ENCODE data around the gene GABRG3. TPM values are rescaled to one million over a fixed set of nuclear protein-coding genes. Genes with fewer than 3 reads are reported as not detected.
A peak's percentile ranks its signal among the peaks of the same experiment; 100 is the strongest.

The GABRG3 gene
- total RNA-seq (2014; rRNA removed; shearing (Covaris generic)) = not detected in 2 replicates

DNA sequence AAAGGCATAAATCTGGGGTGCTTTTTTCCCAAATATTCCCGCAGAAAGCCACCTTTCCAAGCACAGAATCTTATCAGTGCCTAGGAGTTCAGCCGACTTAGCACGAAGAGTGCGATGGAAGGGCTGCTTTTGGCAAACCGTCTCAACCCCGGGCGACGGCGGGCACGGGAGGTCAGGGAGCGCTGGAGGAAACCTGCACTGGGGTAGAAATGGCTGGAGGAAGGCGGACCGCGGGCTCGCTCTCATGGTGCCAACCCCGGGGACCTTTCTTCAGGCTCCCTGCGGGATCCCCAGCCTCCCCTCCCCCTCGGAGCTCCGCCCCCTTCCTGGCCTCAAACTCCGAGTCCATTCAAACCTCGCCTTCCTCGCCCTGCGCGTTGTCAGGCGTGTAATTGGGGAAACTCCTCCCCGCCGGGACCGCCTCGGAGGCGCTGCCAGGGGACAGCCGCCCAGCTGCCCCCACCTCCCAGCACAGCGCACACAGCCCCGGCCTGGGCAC, at the start of gene GABRG3:
GABRG3 (plus strand) TSS at position 470 of the 499 bp plus-strand sequence.
- peak; percentile 30 for DNase-seq (ENCODE audit: low read depth)

DNA sequence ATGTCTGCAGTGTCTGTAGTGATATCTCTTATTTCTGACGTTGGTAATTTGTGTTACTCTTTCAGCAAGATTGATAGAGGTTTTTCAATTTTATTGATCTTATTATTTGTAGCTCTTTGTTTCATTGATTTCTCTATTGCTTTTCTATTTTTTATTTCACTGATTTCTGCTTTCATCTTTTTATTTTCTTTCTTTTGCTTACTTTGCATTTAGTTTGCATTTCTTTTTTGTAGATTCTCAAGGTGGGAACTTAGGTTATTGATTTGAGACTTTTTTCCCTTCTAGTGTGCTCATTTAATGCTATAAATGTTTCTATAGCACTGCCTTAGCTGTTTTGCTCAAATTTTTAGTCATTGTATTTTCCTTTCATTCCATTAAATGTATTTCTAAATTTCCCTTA, 49.5 kb upstream of the GABRG3 start:
- no peak for DNase-seq (ENCODE audit: low read depth)

DNA sequence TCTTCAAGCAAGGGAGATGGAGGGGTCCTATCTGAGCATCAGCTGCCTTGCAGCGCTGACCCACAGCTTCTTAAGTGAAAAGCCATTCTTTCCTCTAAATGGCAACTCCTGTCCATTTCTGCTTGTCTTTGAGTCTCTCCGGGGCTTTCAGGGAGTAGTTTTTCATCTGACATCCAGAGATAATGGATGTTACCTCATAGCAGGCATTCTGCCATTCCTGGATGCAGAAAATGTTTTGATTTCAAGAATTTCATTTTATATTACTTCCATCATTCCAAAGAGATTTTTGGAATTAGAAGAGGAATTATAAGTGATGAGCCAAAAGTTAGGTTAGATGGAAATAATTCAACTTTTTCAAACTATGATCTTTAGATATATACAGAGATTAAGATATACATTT, 44.9 kb upstream of the GABRG3 start:
- no peak for DNase-seq (ENCODE audit: low read depth)

DNA sequence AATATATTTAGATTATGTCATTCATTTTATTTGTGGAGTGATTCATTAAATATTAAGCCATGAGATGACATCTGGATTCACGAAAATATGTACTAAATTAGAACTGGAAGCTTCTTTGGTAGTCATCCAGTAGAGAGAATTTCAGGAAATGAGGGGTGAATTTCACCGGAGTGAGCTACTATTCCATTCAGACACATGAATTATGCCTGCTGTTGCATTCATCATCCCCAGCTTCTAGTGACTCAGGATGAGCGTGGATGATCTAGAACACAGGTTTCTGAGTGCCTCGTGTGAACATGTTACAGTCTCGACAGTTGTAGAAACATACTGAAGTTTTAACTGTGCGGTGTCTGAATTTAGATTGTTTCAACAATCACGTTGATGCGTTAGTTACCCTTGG, 42.9 kb upstream of the GABRG3 start:
- DNase-seq (ENCODE audit: low read depth) = no peak

DNA sequence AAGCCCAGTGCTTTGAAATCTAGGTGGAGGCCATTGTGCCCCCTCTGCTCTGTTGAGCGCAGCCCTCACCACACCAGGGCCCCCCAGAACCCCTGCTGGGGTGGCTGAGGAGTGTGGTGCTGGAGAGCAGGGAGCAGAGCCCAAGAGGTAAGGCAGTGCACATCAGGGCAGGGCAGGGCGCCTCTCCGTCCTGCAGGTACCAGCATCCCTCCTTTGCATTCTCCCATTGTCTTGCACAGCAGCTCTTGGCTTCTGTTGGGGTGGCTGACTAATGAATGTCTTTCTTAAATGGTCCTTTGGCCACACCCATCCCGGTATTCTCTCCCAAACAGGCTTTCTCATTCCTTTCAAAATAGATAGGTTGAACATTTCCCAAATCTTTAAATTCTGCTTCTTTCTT, 41.4 kb upstream of the GABRG3 start:
- DNase-seq (ENCODE audit: low read depth) = no peak

DNA sequence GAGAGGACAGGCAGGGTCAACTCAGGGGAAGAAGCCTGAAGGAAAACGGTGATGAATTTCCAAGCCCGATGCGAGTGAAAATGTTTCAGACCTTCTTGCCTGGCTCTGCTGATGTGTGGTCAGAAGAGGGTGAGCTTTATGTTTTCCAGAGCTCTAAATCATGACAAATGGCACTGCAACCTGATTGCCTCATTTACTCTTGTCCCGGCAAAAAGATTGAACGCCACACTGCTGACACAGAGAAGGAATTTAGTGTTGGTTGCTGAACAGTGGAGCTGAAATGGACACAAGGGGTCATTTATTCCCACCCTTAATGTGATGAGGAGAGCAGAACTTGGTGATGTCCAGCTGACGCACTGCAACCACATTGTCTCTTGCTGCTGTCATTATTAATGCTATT, 36.1 kb upstream of the GABRG3 start:
- no peak for DNase-seq (ENCODE audit: low read depth)

DNA sequence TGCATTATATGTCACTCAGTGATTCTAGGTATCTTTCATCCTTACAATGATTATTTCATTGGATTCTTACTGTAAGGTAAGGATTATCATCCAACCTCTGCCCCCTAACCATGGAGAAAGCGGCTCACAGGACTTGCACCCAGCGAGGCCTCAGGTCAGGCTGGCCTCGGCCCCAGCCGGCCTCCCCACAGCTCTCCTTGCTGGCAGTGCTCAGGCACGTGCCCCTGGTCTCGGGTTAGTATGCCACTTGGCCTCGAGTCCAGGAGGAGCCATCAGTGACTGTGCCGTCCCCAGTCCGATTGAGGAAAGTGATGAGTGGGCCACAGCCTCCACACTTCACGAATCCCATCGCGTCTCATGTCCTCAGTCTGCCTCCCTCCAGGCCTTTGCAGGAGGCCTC, 35.7 kb upstream of the GABRG3 start:
- no peak for DNase-seq (ENCODE audit: low read depth)

DNA sequence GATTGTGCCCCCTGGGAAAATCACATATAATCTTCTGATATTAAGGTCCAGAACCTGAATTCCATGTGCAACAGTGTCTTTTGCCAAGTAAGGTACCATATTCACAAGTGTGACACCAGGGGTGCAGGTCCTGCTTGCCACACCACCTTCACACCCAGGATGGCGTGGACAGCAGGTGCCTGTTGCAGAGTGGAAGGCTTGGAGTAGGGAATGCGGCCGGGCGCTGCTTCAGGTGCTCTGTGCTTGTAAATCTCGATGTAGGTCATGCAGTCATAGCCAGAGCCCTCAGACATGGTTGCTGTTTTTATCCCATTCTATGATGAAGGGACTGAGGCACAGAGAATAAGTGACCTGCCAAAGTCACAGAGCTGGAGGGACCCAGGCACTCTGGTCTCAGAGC, 34.5 kb upstream of the GABRG3 start:
- DNase-seq (ENCODE audit: low read depth) = no peak

DNA sequence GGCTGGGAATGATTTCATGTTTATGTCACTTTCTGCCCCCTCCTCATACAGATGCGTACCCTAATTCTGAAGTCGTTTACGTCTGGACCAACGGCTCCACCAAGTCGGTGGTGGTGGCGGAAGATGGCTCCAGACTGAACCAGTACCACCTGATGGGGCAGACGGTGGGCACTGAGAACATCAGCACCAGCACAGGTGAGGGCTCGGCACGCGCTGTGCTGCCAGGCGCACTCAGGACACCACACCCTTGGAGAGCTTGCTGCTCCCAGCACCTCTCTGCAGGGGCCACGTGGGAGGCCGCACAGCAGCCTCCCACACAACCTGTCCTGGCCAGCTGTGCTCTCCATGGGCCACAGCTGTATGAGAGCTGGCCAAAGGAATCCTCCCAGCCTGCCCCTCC, 33.8 kb upstream of the GABRG3 start:
- no peak for DNase-seq (ENCODE audit: low read depth)

DNA sequence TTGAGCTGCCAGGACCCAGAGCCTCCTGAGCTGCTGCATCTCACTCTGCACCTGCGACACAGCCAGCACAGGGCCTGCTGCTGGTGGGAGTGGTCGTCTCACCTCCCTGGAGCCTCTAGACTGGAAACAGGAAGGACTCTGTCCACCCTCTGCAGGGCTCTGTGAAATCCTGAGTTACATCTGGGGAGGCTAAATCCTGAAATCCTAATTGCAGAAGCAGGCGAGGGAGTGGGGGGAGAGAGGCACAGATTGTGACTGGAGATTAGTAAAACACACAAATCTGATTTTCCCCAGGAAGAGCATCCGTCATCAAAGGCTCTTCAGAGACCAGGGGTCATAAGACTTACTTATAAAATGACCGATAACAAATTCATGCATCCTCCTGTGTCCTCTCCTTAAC, 31.6 kb upstream of the GABRG3 start:
- DNase-seq (ENCODE audit: low read depth) = no peak

DNA sequence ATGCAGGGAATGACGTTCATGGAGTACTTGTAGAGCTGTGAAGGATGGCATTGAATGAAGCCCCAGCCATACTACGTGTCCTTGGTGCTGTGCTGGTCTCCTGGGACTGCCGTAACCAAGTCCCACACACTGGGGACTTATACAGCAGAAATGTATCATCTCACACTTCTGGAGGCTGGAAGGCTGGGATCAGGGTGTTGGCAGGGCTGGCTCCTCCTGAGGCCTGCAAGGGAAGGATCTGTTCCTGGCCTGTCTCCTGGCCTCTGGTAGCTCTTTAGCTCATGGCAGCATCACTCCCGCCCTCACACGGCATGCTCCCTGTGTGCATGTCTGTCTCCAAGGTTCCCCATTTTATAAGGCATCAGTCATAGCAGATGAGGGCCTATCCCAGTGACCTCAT, 29.5 kb upstream of the GABRG3 start:
- DNase-seq (ENCODE audit: low read depth) = no peak

DNA sequence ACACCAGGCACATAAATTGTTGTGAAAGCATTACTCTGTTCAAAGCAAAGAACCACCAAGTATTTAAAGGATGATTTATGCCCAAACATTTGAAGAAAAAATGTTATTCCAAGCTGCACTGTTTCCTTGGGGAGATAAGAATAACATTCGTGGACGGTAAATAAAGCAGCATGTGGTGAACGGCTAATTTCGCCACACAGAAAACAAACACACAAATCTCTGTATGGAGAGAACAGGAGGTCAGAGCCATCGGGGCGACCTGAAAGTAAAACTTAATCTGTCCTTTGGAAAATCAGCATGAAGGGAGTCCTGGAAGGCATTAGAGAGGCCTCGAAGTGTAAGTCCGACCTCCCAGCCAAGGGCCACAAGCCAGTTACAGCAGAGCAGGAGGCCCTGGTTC, 27.1 kb upstream of the GABRG3 start:
- no peak for DNase-seq (ENCODE audit: low read depth)

DNA sequence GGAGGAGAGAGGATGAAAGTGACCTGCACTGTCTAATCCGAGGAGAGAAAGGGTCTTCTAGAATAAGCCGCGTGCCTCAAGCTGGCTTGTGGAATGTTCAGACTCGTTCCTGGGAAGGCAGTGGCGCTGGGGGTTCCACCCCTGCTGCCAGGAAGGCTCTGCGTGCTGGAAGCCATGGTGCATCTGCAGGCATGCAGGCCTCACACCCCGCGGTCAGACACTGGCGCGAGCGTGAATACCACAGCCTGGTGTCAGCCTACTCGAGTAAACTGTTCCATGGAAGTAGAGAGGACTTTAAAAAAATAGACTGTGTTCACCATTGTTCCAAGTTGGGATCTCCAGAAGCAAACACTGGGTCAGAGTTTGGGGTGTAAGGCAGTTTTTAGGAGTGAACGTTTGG, 25.9 kb upstream of the GABRG3 start:
- no peak for DNase-seq (ENCODE audit: low read depth)

DNA sequence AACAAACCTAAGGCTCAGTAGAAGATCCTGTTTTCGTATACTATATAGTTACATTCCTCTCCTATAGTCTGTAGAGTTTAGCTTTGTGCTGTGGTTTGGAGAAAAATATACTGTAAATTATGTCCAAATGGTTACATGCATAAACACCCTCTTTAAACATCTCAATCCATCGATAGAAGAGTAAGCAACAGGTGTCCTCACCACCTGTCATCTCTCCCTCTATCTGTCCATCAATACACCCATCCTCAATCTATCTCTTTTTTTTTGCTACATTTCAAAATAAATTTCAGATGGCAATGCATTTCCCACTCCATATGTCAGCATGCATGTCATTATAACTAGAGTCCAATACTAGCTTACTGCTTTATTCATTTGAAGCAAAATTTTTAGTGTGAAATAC, 21.0 kb upstream of the GABRG3 start:
- no peak for DNase-seq (ENCODE audit: low read depth)

DNA sequence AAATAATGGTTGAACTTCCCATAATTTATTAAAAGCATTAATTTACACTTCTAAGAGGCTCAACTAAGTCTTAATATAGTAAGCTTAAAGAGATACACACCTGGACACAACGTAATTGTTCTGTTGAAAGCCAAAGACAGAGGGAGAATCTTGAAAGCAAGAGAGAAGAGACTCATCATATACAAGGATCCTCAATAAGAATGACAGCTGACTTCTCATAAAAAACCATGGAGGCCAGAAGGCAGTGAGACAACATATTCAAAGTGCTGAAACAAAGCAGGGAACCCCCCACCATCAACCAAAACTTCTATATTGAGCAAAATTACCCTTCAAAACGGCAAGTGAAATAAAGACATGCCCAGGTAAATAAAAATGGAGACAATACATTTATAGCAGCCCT, 16.6 kb upstream of the GABRG3 start:
- no peak for DNase-seq (ENCODE audit: low read depth)

DNA sequence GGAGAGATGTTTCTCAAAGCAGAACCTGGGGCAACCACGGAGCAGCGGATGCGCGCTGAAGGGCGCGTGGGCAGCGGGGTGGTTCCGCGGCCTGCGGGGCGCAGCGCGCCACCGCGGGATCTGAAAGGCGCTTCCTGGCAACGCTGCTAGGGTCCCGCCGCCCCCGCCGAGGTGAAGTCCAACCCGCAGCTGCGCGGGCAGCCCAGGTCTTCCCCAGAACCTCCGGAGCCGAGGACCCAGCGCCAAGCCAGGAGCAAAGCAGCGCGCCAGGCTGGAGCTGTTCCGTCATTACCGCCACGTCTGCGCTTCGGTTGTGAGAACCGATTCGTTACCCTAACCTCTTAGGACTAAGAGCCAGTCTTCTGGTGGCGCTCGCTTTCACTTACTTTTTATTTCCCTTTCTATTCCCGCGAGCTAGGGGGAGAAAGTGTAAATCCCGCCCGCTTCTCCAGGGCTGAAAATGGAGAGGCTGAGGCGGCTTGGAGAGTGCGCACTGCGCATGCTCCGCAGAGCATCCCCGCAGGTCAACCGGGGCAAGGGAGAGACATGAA, 3.2 kb upstream of the GABRG3 start:
- DNase-seq (ENCODE audit: low read depth) = no peak

DNA sequence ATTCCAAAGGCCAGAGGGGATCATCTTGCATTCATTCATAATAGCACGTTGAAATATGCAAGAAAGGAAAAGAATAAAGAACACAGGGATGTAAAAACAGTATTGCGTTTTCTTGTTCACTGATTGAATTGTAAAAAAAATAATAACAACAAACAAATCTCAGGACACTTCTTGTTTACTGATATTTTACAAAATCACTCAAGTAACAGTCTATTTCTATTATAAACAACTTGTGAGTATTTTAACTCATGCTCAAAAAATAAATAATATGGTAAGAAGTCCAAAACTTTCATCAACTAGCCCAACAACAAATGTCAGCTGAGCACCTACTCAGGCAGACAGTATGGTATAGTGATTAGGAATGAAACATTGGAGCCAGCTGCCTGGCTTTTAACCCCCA, 2.2 kb upstream of the GABRG3 start:
- DNase-seq (ENCODE audit: low read depth) = no peak

DNA sequence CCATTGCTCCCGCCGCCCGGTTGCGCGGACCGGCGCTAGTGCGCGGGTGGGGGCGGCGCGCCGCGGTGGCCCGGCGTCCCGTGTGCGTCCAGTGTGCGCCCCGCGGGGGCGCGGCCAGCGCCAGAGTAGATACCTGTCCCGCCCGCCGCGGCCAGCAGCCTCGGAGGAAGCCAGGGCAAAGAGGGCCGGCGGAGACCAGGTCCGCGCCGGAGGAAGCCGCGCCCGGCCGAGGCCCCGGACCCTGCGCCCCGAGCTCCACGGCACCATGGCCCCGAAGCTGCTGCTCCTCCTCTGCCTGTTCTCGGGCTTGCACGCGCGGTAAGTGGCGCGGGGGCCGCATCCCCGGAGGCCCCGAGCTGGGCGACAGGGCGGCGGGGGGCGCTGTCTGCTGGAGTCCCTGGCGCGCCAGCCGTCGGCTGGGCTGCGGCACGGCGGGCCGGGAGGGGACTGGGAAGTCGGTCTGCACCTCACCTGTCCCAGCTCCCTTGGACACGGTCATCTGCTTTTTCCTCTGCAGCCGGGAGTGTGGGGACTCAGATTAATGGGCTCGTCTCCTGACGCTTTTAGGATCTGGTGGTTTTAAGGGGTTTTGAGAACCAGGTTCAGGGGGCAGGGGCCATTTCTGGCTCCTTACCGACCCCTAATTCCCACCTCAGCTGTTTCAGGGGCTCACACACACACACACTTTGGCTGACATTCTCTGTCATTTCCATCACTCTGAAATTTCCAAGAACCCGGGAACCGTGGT, 464 bp downstream of the GABRG3 start:
- peak; percentile 6 for DNase-seq (ENCODE audit: low read depth)

DNA sequence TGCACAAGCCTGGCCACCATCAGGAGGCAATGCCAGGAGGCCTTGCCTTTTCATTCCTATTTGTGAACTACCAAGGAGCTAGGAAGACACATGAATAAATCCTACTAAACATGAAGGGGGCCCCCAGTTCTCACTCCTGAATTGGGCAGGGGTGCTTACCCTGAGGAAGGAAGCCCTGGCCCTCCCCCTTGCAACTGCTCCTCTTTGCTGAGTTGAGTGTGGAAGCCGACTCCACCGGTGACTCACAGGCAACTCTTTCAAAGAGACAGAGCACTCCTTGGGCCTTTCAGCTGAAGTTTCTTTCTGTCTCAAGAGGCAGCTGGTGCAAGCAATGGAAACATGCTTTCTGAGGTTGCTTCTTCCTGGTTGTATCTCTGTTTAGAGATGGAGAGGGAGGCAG, 1.7 kb downstream of the GABRG3 start:
- DNase-seq (ENCODE audit: low read depth) = peak; percentile 9

DNA sequence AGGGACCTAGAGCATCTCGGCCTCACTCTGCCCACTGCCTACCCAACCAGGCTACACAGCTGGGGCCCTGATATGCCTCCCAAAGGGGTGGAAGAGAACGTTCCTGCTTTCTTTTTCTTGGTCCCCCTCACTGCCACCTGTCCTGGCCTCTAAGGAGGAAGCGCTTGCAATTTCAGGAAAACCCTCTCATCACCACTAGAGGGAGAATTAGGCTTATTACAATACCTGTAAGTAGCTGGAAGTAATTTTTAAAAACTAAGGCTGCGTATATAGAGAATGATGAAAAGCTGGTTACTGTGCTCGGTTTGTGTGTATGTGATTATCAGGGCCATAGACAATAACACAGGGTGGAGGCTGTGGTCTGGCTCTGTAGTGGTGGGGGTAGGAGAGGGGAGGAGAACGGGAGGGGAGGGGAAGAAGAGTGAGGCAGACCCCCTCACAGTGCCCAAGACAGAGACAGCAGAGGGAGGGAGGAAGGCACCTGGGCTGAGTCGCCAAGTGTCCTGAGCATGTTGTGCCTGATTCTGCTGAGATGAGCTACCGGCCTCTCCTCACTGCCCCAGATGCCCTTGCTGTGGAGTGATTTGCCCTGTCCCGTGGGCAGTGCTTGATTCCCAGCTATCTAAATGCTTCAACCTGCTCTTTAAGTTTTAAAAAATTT, 3.3 kb downstream of the GABRG3 start:
- DNase-seq (ENCODE audit: low read depth) = no peak

DNA sequence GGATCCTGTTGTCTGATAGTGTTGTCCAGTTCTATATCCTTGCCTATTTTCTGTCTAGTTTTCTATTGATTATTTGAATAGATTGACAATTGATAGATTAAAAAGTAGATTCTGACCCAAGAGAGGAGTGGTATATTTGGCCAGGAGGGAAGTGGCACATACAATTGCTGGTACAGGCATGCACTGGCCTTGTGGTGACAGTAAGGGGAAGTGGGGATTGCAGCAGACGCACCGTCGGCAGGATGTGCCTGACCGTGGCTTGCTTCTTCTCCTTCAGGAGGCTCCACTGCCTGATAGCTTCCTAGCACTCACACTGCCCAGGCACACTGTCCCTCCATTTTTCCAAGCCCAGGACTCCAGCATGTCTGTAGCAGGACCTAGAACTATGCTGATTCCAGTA, 10.5 kb downstream of the GABRG3 start:
- no peak for DNase-seq (ENCODE audit: low read depth)

DNA sequence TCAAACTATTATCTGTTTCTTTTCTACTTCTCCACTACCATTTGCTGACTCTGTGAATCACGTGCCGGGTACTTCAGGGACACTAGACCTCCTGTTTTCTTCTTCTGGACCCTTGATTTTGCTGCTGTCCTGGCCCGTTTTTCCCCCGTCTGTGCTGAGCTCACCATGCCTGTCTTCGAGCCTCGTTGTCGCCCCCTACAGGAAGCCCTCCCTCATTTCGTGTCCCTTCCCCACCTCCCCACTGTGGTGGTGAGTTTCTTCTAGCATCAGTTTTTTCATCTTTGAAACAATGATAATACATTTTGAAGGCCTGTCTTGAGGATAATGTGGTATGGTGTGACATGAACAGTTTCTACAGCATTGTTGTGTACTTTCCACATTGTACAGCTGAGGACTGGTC, 12.8 kb downstream of the GABRG3 start:
- no peak for DNase-seq (ENCODE audit: low read depth)

DNA sequence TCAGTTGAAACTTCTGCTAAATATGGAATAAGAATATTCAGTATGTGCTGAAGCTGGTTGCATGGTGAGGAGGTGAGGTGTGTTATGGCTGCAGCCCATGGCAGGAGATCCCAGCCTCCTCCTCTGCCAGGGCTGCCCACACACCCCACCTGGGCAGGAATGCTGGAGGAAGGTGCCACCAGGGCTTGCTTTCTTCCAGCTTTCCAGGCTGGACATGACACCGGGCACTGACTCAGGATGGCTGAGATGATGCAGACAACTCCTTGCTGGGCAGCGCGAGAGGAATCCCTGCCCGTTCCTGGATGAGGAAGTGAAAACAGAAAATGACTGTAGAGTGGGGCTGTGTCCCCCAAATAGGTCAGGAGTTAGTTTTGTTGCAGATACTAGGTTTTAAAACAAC, 14.1 kb downstream of the GABRG3 start:
- DNase-seq (ENCODE audit: low read depth) = no peak

All from Daoy (cell line).